ENCODE measurements around the gene THAP9.

Gene THAP9

GRCh38 chr4:82886147-82886942 lies 14.2 kb upstream of the THAP9 start:
- H3K27me3 ChIP-seq (ENCODE audit: insufficient read depth, low read length) = no peaks in the 10 kb centered on the region
- H2AFZ ChIP-seq (ENCODE audit: low read depth, low read length) = no peak overlapping the region
- no peaks in the 10 kb centered on the region for H3K9me3 ChIP-seq (ENCODE audit: low read length)
- peaks cover 9% of the 10 kb centered on the region for H3K4me1 ChIP-seq (ENCODE audit: insufficient read depth, low read length)
- H3K36me3 ChIP-seq (ENCODE audit: insufficient read depth, low read length) = peaks cover 5% of the 10 kb centered on the region
- H3K4me3 ChIP-seq (ENCODE audit: low read length) = no peak overlapping the region

DNA sequence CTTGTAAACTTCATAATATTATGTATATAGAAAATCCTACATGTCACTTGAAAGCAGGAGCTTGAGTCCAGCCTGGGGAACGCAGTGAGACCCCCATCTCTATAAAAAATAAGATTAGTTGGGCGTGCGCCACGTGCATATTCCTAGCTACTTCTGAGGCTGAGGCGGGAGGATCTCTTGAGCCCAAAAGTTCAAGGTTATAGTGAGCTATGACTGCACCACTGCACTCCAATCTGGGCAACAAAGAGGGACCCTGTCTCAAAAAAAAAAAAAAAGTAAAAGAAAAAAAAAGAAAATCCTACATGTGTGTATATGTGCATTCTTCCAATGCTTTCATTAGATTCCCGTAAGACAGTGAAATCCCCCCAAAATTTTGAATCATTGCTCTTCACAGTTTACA lies 11.2 kb upstream of the THAP9 start:
- Histone ChIP-seq H3K9me3 (ENCODE audit: low read length) (no peaks in the 10 kb centered on the region), H3K4me3 (ENCODE audit: low read length) (peak overlapping the region; percentile 64), H2AFZ (ENCODE audit: low read depth, low read length) (no peak overlapping the region), H3K4me1 (ENCODE audit: insufficient read depth, low read length) (peaks cover 25% of the 10 kb centered on the region), H3K27me3 (ENCODE audit: insufficient read depth, low read length) (no peaks in the 10 kb centered on the region), H3K36me3 (ENCODE audit: insufficient read depth, low read length) (peaks cover 14% of the 10 kb centered on the region)

GRCh38 chr4:82890528-82890900 lies 10.0 kb upstream of the THAP9 start:
- no peaks in the 10 kb centered on the region for H3K27me3 ChIP-seq (ENCODE audit: insufficient read depth, low read length)
- peak overlapping the region; percentile 59 for H2AFZ ChIP-seq (ENCODE audit: low read depth, low read length)
- peaks cover 25% of the 10 kb centered on the region for H3K4me1 ChIP-seq (ENCODE audit: insufficient read depth, low read length)
- no peaks in the 10 kb centered on the region for H3K9me3 ChIP-seq (ENCODE audit: low read length)
- H3K4me3 ChIP-seq (ENCODE audit: low read length) = peak overlapping the region; percentile 64
- peaks cover 26% of the 10 kb centered on the region for H3K36me3 ChIP-seq (ENCODE audit: insufficient read depth, low read length)

DNA sequence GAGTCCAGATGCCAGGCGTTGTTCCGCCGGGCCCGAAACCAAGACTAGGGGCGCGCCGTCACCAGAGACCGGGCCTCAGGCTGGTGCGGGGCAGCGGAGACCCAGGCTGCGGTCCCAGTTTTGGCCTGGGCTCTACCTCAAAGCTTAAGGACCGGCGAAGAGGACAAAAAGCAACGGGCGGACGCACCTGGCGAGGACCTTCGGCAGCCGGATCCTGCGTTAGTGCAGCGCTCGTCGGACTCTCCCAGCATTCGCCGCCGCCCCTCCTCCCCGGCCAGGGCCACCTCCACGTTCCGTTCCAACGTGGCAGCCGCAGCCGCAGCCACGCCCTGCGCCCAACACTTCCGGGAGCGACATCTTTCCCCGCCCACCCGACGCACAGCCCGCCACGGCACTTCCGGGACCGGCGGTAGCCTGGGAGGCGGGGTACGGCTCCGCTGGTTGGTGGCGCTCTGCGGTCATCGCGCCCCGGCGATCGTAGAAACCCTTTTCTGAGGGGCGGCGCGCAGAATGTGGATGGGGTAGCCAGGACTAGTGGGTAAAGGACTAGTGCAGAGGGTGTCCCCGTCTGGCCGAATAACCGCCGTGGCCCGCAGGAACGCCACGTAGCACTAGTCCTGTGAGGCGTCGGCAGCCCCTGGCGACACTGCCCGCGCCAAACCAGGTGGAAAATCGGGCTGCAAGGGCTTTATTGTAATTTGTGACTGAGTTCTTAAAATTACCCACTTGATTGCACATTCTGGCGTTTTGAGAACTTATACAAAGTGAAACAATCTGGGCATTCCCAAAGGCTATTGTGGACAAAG lies 9.4 kb upstream of the THAP9 start, which contains the start of gene SEC31A:
Gene SEC31A (minus strand): TSS at position 253 of the 806 bp plus-strand sequence. CDS start 9,217 bp downstream, outside the sequence.
- peak within 1 kb of the TSS; percentile 64 for H3K4me3 ChIP-seq (ENCODE audit: low read length)
- peak within 1 kb of the TSS; percentile 59 for H2AFZ ChIP-seq (ENCODE audit: low read depth, low read length)
- H3K36me3 ChIP-seq (ENCODE audit: insufficient read depth, low read length) = peaks cover 31% of the 10 kb centered on the region
- peaks cover 25% of the 10 kb centered on the region for H3K4me1 ChIP-seq (ENCODE audit: insufficient read depth, low read length)
- H3K9me3 ChIP-seq (ENCODE audit: low read length) = no peaks in the 10 kb centered on the region
- H3K27me3 ChIP-seq (ENCODE audit: insufficient read depth, low read length) = no peaks in the 10 kb centered on the region

DNA sequence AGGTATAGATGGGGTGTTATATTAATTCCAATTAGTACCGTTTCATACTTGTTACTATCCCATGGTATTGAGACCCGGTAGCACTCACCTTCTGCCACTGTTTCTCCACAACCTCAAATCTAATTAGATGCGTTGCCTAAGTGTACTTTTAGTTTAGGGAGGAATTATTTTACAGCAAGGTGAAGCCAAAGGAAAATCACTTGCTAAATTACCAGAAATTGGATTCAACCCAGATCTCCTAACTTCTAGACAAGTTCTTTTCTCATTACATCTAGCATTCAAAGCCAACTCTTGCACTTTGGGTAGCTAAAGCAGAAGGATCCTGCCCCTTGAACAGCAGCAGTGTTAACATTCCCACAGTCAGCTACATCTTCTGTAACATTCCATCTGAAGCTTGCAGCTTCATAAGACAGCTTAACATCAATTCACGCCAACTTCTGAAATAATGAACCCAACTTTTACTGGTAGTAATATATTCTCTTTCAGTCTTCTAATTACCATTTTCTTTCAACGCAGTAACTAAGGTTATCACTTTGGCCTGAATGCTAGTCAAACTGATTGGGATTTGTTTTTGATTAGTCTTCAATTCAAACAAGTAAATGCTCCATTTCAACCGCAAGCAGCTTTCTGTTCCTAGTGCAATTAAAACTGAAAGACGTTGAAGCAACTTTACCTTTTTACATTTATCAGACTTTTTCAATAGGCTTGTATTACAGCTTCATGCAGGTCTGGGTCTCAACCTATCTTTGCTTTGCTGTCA lies 8.6 kb upstream of the THAP9 start:
- Histone ChIP-seq H2AFZ (ENCODE audit: low read depth, low read length) (peak overlapping the region; percentile 59), H3K9me3 (ENCODE audit: low read length) (no peaks in the 10 kb centered on the region), H3K4me3 (ENCODE audit: low read length) (peak overlapping the region; percentile 64), H3K27me3 (ENCODE audit: insufficient read depth, low read length) (no peaks in the 10 kb centered on the region), H3K36me3 (ENCODE audit: insufficient read depth, low read length) (peaks cover 39% of the 10 kb centered on the region), H3K4me1 (ENCODE audit: insufficient read depth, low read length) (peaks cover 25% of the 10 kb centered on the region)

DNA sequence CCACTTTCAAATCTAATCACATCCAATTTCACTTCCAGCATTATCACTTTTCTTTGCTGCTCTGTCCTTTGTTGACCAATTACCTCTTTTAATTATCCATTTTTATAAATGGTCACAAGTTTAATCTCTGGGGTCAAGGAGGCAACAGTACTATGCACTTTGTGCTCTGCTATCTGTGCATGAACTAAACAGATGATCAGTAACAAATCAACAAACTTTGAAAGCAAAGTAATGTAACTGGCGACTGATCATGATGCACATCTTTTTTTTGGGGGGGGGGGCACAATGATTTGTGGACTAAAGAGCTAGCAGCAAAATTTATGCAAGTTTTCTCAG lies 8.1 kb upstream of the THAP9 start:
- H3K4me3 ChIP-seq (ENCODE audit: low read length) = peak overlapping the region; percentile 64
- no peaks in the 10 kb centered on the region for H3K9me3 ChIP-seq (ENCODE audit: low read length)
- no peaks in the 10 kb centered on the region for H3K27me3 ChIP-seq (ENCODE audit: insufficient read depth, low read length)
- H2AFZ ChIP-seq (ENCODE audit: low read depth, low read length) = no peak overlapping the region
- H3K36me3 ChIP-seq (ENCODE audit: insufficient read depth, low read length) = peaks cover 44% of the 10 kb centered on the region
- H3K4me1 ChIP-seq (ENCODE audit: insufficient read depth, low read length) = peaks cover 30% of the 10 kb centered on the region

- Histone ChIP-seq H3K36me3 (ENCODE audit: insufficient read depth, low read length) (peaks cover 47% of the 10 kb centered on the region), H3K4me1 (ENCODE audit: insufficient read depth, low read length) (peaks cover 43% of the 10 kb centered on the region), H2AFZ (ENCODE audit: low read depth, low read length) (no peak overlapping the region), H3K27me3 (ENCODE audit: insufficient read depth, low read length) (no peaks in the 10 kb centered on the region), H3K9me3 (ENCODE audit: low read length) (no peaks in the 10 kb centered on the region), H3K4me3 (ENCODE audit: low read length) (no peak overlapping the region)
Measured at GRCh38 chr4:82893942-82894341, 6.6 kb upstream of the THAP9 start.

DNA sequence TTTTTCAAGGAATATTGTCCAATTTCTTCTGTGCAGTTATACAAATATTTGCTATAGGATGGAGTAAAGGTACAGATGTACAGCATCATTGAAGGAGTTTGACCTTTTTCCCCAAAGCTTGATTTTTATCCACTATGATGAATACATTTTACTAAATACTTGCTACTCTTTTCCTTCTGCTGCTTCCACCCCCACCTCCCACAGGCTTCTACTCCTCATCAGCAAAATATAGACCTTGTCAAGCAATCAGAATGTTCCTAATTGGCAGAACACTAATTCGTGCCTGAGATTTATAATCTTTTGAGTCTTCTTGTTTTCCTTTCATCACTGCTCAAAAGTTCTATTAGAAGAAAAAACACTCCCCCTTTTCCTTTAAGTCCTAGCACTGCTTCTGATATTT lies 3.8 kb upstream of the THAP9 start:
- H3K4me1 ChIP-seq (ENCODE audit: insufficient read depth, low read length) = peaks cover 39% of the 10 kb centered on the region
- H3K36me3 ChIP-seq (ENCODE audit: insufficient read depth, low read length) = peaks cover 47% of the 10 kb centered on the region

GRCh38 chr4:82898322-82899243 lies 2.0 kb upstream of the THAP9 start:
- no peaks in the 10 kb centered on the region for H3K9me3 ChIP-seq (ENCODE audit: low read length)
- no peak overlapping the region for H2AFZ ChIP-seq (ENCODE audit: low read depth, low read length)
- no peaks in the 10 kb centered on the region for H3K27me3 ChIP-seq (ENCODE audit: insufficient read depth, low read length)
- peak overlapping the region; percentile 65 for H3K4me3 ChIP-seq (ENCODE audit: low read length)
- peaks cover 40% of the 10 kb centered on the region for H3K36me3 ChIP-seq (ENCODE audit: insufficient read depth, low read length)
- H3K4me1 ChIP-seq (ENCODE audit: insufficient read depth, low read length) = peaks cover 25% of the 10 kb centered on the region

More for the DNA sequence above, 3.8 kb upstream of the THAP9 start:
- Histone ChIP-seq H3K27me3 (ENCODE audit: insufficient read depth, low read length) (no peaks in the 10 kb centered on the region), H2AFZ (ENCODE audit: low read depth, low read length) (no peak overlapping the region), H3K9me3 (ENCODE audit: low read length) (no peaks in the 10 kb centered on the region), H3K4me3 (ENCODE audit: low read length) (no peak overlapping the region)

GRCh38 chr4:82899374-82900065 lies 1.0 kb upstream of the THAP9 start:
- peaks cover 31% of the 10 kb centered on the region for H3K36me3 ChIP-seq (ENCODE audit: insufficient read depth, low read length)

GRCh38 chr4:82900066-82900410 lies 497 bp upstream of the THAP9 start:
- H3K4me3 ChIP-seq (ENCODE audit: low read length) = peak overlapping the region; percentile 65
- H3K4me1 ChIP-seq (ENCODE audit: insufficient read depth, low read length) = peaks cover 23% of the 10 kb centered on the region
- no peaks in the 10 kb centered on the region for H3K9me3 ChIP-seq (ENCODE audit: low read length)
- no peaks in the 10 kb centered on the region for H3K27me3 ChIP-seq (ENCODE audit: insufficient read depth, low read length)
- peak overlapping the region; percentile 75 for H2AFZ ChIP-seq (ENCODE audit: low read depth, low read length)
- peaks cover 25% of the 10 kb centered on the region for H3K36me3 ChIP-seq (ENCODE audit: insufficient read depth, low read length)

More at GRCh38 chr4:82899374-82900065, 1.0 kb upstream of the THAP9 start:
- H3K4me3 ChIP-seq (ENCODE audit: low read length) = peak overlapping the region; percentile 65
- H2AFZ ChIP-seq (ENCODE audit: low read depth, low read length) = peak overlapping the region; percentile 75
- peaks cover 23% of the 10 kb centered on the region for H3K4me1 ChIP-seq (ENCODE audit: insufficient read depth, low read length)
- H3K9me3 ChIP-seq (ENCODE audit: low read length) = no peaks in the 10 kb centered on the region
- H3K27me3 ChIP-seq (ENCODE audit: insufficient read depth, low read length) = no peaks in the 10 kb centered on the region

Data from neuron (in vitro differentiated cells).